ENCODE measurements around the gene DOHH.

Gene DOHH

GRCh38 chr19:3444695-3445234, 55.7 kb downstream of the DOHH start:
- no peak for TF ChIP-seq CTCF (IDR thresholded peaks at IDR 0.05; ENCODE audit: low read depth, low read length, missing control alignments)
- no peak for DNase-seq (ENCODE audit: extremely low read depth, low read depth)
- no peak overlapping the region for H3K4me3 ChIP-seq (replicated peaks; ENCODE audit: low read depth, low read length)

GRCh38 chr19:3443840-3444694, 56.4 kb downstream of the DOHH start:
- DNase-seq (ENCODE audit: extremely low read depth, low read depth) = no peak
- no peak overlapping the region for H3K4me3 ChIP-seq (replicated peaks; ENCODE audit: low read depth, low read length)
- no peak for TF ChIP-seq CTCF (IDR thresholded peaks at IDR 0.05; ENCODE audit: low read depth, low read length, missing control alignments)

DNA sequence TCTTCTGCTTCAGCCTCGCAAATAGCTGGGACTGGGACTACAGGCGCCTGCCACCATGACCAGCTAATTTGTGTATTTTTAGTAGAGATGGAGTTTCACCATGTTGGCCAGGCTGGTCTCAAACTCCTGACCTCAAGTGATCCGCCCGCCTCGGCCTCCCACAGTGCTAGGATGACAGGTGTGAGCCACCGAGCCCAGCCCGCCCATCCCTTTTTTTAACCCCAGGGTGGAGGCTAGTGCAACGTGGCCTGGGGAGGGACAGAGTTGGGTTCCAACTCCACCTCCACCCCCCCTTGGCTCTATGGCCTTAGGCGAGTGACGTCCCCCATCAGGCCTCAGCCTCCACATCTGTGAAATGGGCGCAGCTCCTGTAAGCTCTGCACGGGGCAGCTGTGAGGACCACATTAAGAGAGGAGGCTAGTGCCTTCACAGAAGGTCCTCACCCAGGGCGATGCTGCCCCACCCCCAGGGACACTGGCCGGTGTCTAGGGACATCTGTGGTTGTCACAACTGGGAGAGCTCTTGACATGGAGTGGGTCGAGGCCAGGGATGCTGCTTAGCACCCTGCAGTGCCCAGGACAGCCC, 57.9 kb downstream of the DOHH start:
- no peak overlapping the region for H3K4me3 ChIP-seq (replicated peaks; ENCODE audit: low read depth, low read length)
- no peak for TF ChIP-seq CTCF (IDR thresholded peaks at IDR 0.05; ENCODE audit: low read depth, low read length, missing control alignments)
- DNase-seq (ENCODE audit: extremely low read depth, low read depth) = no peak

- no peak for DNase-seq (ENCODE audit: extremely low read depth, low read depth)
- H3K4me3 ChIP-seq (replicated peaks; ENCODE audit: low read depth, low read length) = no peak overlapping the region
- no peak for TF ChIP-seq CTCF (IDR thresholded peaks at IDR 0.05; ENCODE audit: low read depth, low read length, missing control alignments)
Measured at GRCh38 chr19:3441986-3442329, 58.5 kb downstream of the DOHH start.

DNA sequence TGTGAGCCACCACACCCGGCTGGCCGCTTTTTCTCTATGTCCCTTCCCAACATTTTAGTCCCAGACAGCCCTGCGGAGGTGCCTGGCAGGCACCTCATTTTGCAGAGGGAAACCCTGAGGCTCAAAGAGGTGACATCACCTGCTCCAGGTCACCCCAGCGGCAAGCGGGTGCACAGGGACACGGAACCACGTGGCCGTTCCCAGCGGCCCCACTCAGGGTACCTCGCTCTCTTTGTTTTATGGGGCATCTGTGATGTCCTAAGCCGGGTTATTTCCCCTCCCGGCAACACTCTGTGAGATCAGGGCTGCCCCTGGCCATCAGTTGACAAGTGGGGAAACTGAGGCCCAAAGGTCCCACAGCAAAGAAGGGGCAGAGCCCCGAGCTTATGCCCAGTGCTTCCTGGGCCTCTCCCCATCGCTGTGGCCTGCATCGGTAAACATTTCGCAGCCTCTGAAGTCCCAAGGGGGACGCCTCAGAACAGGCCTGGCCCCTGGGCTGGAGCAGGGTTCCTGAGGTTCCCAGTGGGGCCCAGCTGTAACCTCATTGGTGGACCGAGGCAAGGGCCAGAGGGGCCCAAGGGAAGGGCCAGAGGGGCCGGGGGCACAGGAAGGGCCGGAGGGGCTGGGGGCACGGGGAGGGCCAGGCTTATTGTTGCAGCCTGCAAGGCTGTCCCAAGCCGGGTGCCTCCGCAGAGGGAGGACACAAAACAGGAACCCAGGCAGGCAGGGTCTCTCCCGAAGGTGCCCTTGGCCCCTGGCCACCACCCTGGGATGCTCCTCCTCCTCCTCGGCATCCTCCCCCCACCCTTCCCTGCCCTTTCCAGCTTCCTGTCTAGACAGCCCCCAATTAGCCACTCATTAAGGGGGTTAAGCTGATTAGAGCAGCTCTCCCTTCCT, 59.1 kb downstream of the DOHH start:
- TF ChIP-seq CTCF (IDR thresholded peaks at IDR 0.05; ENCODE audit: low read depth, low read length, missing control alignments) = no peak
- H3K4me3 ChIP-seq (replicated peaks; ENCODE audit: low read depth, low read length) = no peak overlapping the region
- no peak for DNase-seq (ENCODE audit: extremely low read depth, low read depth)

All from HFF-Myc (cell line).